HCT116 (cell line): Measurements from ENCODE around the gene FCRL6.

Experiments used
- CEBPB ChIP-seq: IDR thresholded peaks from 2 replicates; pipeline ENCODE4 v1.6.1; 2012; ENCODE audit warnings: low read depth
- EZH2 ChIP-seq: fragments of 200-600 bp; sonication (generic); IDR thresholded peaks from 2 replicates; pipeline ENCODE4 v1.6.1; 2017; ENCODE audit warnings: antibody characterized with exemption, mixed run types
- EZH2phosphoT487 ChIP-seq: fragments of 200-600 bp; IDR thresholded peaks from 2 replicates; pipeline ENCODE4 v1.6.1; 2018; ENCODE audit warnings: antibody characterized with exemption, borderline replicate concordance
- FOSL1 ChIP-seq: IDR thresholded peaks from 2 replicates; pipeline ENCODE4 v1.6.1; 2012; ENCODE audit warnings: low read depth
- POLR2A ChIP-seq: IDR thresholded peaks from 2 replicates; pipeline ENCODE4 v1.7.0; 2011; ENCODE audit warnings: borderline replicate concordance; ENCODE audit not compliant: insufficient read depth, insufficient read length; ENCODE audit errors: extremely low read depth
- POLR2AphosphoS5 ChIP-seq: IDR thresholded peaks from 2 replicates; pipeline ENCODE4 v1.6.1; 2011; ENCODE audit warnings: mild to moderate bottlenecking, low read depth, low read length, moderate library complexity
- SIN3A ChIP-seq: IDR thresholded peaks from 2 replicates; pipeline ENCODE4 v1.6.1; 2012; ENCODE audit warnings: low read depth
- SP1 ChIP-seq: IDR thresholded peaks from 2 replicates; pipeline ENCODE4 v1.6.1; 2012; ENCODE audit warnings: low read depth
- TCF7L2 ChIP-seq: IDR thresholded peaks from 2 replicates; pipeline ENCODE4 v1.7.0; 2011; ENCODE audit warnings: borderline replicate concordance, inconsistent platforms; ENCODE audit not compliant: insufficient read depth, insufficient read length; ENCODE audit errors: extremely low read depth
- YY1 ChIP-seq: IDR thresholded peaks from 2 replicates; pipeline ENCODE4 v1.6.1; 2011; ENCODE audit warnings: low read length, low read depth, moderate library complexity, mild to moderate bottlenecking; ENCODE audit not compliant: insufficient replicate concordance; ENCODE audit errors: extremely low read depth
- ZFX ChIP-seq: fragments of 450-650 bp; IDR thresholded peaks from 2 replicates; pipeline ENCODE4 v1.6.1; 2017
- ZNF274 ChIP-seq: fragments of 200-500 bp; sonication (Bioruptor generic); IDR thresholded peaks from 2 replicates; pipeline ENCODE4 v1.6.1; 2014; ENCODE audit warnings: mild to moderate bottlenecking, low read depth, low read length, inconsistent platforms
- TF ChIP-seq, protein P1 (sequence below), 3 experiments: fragments of 200-600 bp in 1 of 3; sonication (generic) in 1 of 3; IDR thresholded peaks in 2 of 3; conservative IDR thresholded peaks in 1 of 3; 2 replicates each; pipeline ENCODE4 v1.5.1; 2012 to 2017; ENCODE audit warnings: low read depth in 2 of 3, low read length in 2 of 3, antibody characterized with exemption in 1 of 3, borderline replicate concordance in 1 of 3, control low read depth in 1 of 3, mild to moderate bottlenecking in 1 of 3, mixed read lengths in 1 of 3, mixed run types in 1 of 3, moderate library complexity in 1 of 3; ENCODE audit not compliant: insufficient read depth in 1 of 3
- TF ChIP-seq, protein P2 (sequence below): IDR thresholded peaks from 2 replicates; pipeline ENCODE4 v1.6.1; 2011; ENCODE audit warnings: mild to moderate bottlenecking, low read length, moderate library complexity; ENCODE audit not compliant: insufficient replicate concordance; ENCODE audit errors: extremely low read depth

DNA sequence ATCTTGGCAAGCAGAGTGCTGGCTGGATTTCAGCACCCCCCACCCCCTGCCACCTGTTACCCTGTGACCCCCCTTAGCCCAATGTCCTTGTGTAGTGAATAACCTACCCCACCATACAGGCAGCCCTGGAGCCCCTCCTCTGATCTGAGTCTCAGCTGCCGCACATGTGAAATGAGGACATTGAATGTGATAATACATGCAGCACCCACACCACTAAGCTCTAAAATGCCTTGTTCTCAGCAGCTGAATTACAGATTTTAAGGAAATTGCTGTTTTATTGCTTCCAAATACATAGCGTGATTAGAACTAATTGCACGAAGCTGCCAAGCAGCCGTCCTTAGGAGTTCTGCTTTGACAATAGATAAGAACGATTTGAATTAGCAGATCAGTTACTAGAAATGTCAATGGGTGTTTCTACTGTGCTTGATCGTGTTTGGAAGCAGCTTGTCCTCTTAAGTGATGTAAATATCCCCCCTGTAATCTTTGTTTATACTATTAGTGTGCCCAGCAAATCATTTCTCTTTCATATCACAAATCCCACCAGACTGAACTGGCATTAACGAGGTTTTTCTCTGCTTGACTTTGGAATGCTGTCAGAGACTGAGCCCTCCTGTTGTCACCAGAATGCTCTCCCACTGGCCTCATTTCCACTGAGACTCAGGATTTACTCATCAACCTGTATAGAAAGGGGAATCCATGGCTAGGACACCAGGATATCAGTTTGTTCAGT lies 29.4 kb downstream of the FCRL6 start:
- no peak for TF ChIP-seq SIN3A
- TF ChIP-seq, protein P1, sequence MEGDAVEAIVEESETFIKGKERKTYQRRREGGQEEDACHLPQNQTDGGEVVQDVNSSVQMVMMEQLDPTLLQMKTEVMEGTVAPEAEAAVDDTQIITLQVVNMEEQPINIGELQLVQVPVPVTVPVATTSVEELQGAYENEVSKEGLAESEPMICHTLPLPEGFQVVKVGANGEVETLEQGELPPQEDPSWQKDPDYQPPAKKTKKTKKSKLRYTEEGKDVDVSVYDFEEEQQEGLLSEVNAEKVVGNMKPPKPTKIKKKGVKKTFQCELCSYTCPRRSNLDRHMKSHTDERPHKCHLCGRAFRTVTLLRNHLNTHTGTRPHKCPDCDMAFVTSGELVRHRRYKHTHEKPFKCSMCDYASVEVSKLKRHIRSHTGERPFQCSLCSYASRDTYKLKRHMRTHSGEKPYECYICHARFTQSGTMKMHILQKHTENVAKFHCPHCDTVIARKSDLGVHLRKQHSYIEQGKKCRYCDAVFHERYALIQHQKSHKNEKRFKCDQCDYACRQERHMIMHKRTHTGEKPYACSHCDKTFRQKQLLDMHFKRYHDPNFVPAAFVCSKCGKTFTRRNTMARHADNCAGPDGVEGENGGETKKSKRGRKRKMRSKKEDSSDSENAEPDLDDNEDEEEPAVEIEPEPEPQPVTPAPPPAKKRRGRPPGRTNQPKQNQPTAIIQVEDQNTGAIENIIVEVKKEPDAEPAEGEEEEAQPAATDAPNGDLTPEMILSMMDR (IDR thresholded peaks at IDR 0.05 in 2 of 3, conservative IDR thresholded peaks at IDR 0.05 in 1 of 3; ENCODE audit: borderline replicate concordance in 1 of 3, insufficient read depth in 1 of 3, low read depth in 2 of 3, low read length in 2 of 3), result no peak
- no peak for TF ChIP-seq POLR2A
- TF ChIP-seq SP1, result no peak
- TF ChIP-seq, protein P2, sequence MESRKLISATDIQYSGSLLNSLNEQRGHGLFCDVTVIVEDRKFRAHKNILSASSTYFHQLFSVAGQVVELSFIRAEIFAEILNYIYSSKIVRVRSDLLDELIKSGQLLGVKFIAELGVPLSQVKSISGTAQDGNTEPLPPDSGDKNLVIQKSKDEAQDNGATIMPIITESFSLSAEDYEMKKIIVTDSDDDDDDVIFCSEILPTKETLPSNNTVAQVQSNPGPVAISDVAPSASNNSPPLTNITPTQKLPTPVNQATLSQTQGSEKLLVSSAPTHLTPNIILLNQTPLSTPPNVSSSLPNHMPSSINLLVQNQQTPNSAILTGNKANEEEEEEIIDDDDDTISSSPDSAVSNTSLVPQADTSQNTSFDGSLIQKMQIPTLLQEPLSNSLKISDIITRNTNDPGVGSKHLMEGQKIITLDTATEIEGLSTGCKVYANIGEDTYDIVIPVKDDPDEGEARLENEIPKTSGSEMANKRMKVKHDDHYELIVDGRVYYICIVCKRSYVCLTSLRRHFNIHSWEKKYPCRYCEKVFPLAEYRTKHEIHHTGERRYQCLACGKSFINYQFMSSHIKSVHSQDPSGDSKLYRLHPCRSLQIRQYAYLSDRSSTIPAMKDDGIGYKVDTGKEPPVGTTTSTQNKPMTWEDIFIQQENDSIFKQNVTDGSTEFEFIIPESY, result no peak
- TF ChIP-seq FOSL1, result no peak
- TF ChIP-seq EZH2phosphoT487, result no peak
- no peak for TF ChIP-seq ZNF274
- no peak for TF ChIP-seq YY1
- TF ChIP-seq EZH2, result no peak
- no peak for TF ChIP-seq POLR2AphosphoS5
- no peak for TF ChIP-seq CEBPB
- no peak for TF ChIP-seq TCF7L2
- TF ChIP-seq ZFX, result no peak
